HEK293T (cell line): ENCODE measurements around the gene LRRC4B.

Source experiments
- ARNT ChIP-seq: fragments of 450-650 bp; IDR thresholded peaks from 2 replicates; pipeline ENCODE4 v1.6.1; 2017; ENCODE audit warnings: mild to moderate bottlenecking
- BHLHE40 ChIP-seq: fragments of 450-650 bp; IDR thresholded peaks from 2 replicates; pipeline ENCODE4 v1.6.1; 2016; ENCODE audit warnings: mild to moderate bottlenecking, moderate library complexity, borderline replicate concordance
- ELF4 ChIP-seq: fragments of 450-650 bp; IDR thresholded peaks from 2 replicates; pipeline ENCODE4 v1.6.1; 2017; ENCODE audit warnings: antibody characterized with exemption
- TARDBP ChIP-seq: fragments of 450-650 bp; IDR thresholded peaks from 2 replicates; pipeline ENCODE4 v1.6.1; 2016

DNA sequence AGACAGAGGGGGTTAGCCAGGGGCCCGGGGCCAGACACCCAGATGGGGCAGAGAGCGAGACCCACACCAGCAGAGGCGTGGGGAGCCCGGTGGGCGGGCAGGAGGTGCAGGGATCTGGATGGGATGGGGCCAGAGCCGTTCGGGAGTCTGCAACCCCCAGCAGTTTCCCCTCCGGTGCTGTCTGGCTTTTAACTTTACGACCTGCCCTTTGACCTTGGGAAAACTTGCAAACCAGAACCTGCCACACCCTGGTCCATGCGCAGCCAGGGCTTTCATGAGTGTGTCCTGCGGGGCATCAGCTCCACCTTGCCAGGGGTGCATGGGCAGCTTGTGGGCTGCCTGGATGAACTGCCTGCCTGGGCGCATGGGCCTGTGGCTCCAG lies 67.1 kb downstream of the LRRC4B start:
- TF ChIP-seq TARDBP (no peak), ARNT (no peak), ELF4 (no peak), BHLHE40 (no peak)
